Lower lobe of right lung (tissue), 2 donors: ENCODE data around the gene DMRTC2. TPM values are rescaled to one million over a fixed set of nuclear protein-coding genes. Genes with fewer than 3 reads are reported as not detected.

ENCODE experiments used
- ATAC-seq, 2 donors: fragments of 200-7000 bp; cut with Tn5 transposase; one replicate each; pipeline ENCODE4 v1.9.1; 2020 to 2022; ENCODE audit warnings: mild to moderate bottlenecking in 2 of 2, moderate library complexity in 2 of 2
- DNase-seq: peaks from one replicate; pipeline ENCODE4 v3.0.0-alpha.2; 2020
- H3K27ac ChIP-seq: fragments of 200-600 bp; one replicate; pipeline ENCODE4 v1.8.0; 2022
- H3K27me3 ChIP-seq: fragments of 200-600 bp; one replicate; pipeline ENCODE4 v1.8.0; 2022; ENCODE audit warnings: low read depth
- H3K36me3 ChIP-seq: fragments of 200-600 bp; one replicate; pipeline ENCODE4 v1.8.0; 2022; ENCODE audit warnings: mild to moderate bottlenecking
- H3K4me1 ChIP-seq: fragments of 200-600 bp; one replicate; pipeline ENCODE4 v1.8.0; 2022
- H3K4me3 ChIP-seq: fragments of 200-600 bp; one replicate; pipeline ENCODE4 v1.8.0; 2022; ENCODE audit warnings: mild to moderate bottlenecking
- H3K9me3 ChIP-seq: fragments of 200-600 bp; one replicate; pipeline ENCODE4 v1.8.0; 2022
- intact Hi-C: fragments of 100-400 bp; cut with DNase I; formaldehyde crosslinking; loops from one replicate; pipeline ENCODE4 v1.11.0; 2022
- total RNA-seq: library from RNA; stranded (reverse); fragmentation: NEBNext Ultra II Directional; extraction: Animal tissue kit (Norgen Biotek cat#: 25700); gene quantifications from one replicate; pipeline ENCODE4 v1.2.1, GENCODE V29; 2021
- TF ChIP-seq, protein P1 (sequence below): fragments of 200-600 bp; IDR thresholded peaks from one replicate; pipeline ENCODE4 v1.8.0; 2022; ENCODE audit warnings: antibody characterized with exemption, mild to moderate bottlenecking
- donor health status: DM: no; HTN: yes; CAD: no; lungs with severe emphysema.

The DMRTC2 gene
- total RNA-seq, 1 donor from 2014 or later = not detected

DNA sequence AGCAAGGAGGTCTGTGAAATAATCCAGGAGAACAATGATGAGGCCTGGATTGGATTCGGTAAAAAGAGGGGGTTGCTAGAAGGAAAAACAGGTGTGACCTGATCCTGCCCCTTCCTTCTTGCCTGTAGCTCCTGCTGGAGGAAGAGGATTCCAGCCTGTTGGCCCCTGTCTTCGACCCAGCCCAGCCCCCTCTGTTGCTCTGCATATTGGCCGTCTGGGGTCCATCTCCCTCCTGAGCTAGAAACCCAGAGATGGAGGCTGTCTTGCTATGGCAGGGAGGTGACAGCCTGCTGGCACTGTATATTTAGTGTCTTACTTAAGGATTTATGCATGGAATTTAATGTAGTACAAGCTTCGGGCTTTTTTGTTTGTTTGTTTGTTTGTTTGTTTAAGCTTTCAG lies 6.6 kb downstream of the DMRTC2 start:
- no peaks in the 10 kb centered on the region for H3K36me3 ChIP-seq
- peaks cover 10% of the 10 kb centered on the region for H3K27me3 ChIP-seq
- DNase-seq (no peak), ATAC-seq (no peak)
- no peaks in the 10 kb centered on the region for H3K9me3 ChIP-seq
- TF ChIP-seq, protein P1, sequence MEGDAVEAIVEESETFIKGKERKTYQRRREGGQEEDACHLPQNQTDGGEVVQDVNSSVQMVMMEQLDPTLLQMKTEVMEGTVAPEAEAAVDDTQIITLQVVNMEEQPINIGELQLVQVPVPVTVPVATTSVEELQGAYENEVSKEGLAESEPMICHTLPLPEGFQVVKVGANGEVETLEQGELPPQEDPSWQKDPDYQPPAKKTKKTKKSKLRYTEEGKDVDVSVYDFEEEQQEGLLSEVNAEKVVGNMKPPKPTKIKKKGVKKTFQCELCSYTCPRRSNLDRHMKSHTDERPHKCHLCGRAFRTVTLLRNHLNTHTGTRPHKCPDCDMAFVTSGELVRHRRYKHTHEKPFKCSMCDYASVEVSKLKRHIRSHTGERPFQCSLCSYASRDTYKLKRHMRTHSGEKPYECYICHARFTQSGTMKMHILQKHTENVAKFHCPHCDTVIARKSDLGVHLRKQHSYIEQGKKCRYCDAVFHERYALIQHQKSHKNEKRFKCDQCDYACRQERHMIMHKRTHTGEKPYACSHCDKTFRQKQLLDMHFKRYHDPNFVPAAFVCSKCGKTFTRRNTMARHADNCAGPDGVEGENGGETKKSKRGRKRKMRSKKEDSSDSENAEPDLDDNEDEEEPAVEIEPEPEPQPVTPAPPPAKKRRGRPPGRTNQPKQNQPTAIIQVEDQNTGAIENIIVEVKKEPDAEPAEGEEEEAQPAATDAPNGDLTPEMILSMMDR = no peak
- no peaks in the 10 kb centered on the region for H3K4me1 ChIP-seq
- no peak overlapping the region for H3K4me3 ChIP-seq
- intact Hi-C loops = no loop called here
- no peak overlapping the region for H3K27ac ChIP-seq

- H3K36me3 ChIP-seq = no peaks in the 10 kb centered on the region
- no peaks in the 10 kb centered on the region for H3K4me1 ChIP-seq
- no peak overlapping the region for H3K27ac ChIP-seq
- H3K9me3 ChIP-seq = no peaks in the 10 kb centered on the region
- ATAC-seq (no peak), DNase-seq (no peak)
- TF ChIP-seq, protein P1 = no peak
- intact Hi-C loops = no loop called here
- H3K4me3 ChIP-seq = no peak overlapping the region
- H3K27me3 ChIP-seq = peaks cover 10% of the 10 kb centered on the region
Measured at GRCh38 chr19:41853344-41853743, 8.5 kb downstream of the DMRTC2 start.

DNA sequence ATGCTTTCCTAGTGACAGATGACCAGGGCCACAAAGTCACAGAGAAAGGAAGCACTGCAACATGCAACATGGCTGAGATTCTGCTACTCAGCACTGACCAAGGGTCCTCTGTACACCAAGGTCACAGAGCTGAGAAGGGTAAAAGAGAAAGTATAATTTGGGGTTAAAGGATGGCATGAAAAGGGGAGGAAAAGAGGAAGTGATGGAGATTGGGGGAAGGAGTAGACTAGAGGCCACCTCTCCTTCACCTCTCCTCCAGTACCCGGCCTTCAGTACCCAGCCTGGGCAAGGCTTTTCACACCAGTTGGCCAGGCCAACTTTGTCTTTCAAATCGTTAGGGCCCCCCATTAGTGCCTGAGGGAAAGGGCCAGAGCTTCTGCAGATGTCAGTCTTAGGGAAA lies 8.9 kb downstream of the DMRTC2 start:
- H3K9me3 ChIP-seq = no peaks in the 10 kb centered on the region
- H3K27ac ChIP-seq = no peak overlapping the region
- TF ChIP-seq, protein P1 = no peak
- ATAC-seq (peak in 1 of 2 donors; percentile 14), DNase-seq (no peak)
- peaks cover under 1% of the 10 kb centered on the region for H3K4me1 ChIP-seq
- H3K4me3 ChIP-seq = no peak overlapping the region
- peaks cover 10% of the 10 kb centered on the region for H3K27me3 ChIP-seq
- intact Hi-C loops = no loop called here
- no peaks in the 10 kb centered on the region for H3K36me3 ChIP-seq

GRCh38 chr19:41859213-41859617 lies 14.4 kb downstream of the DMRTC2 start:
- H3K4me3 ChIP-seq = peak overlapping the region; percentile 90

GRCh38 chr19:41859618-41860418 lies 15.0 kb downstream of the DMRTC2 start, which contains the start of gene RPS19:
Gene RPS19, plus strand, starts transcription at chr19:41860255. Its CDS starts 520 bp downstream, at chr19:41860775.
- Histone ChIP-seq H3K4me1 (peaks cover 47% of the 10 kb centered on the region), H3K9me3 (no peaks in the 10 kb centered on the region), H3K27ac (peak within 1 kb of the TSS; percentile 90), H3K27me3 (no peaks in the 10 kb centered on the region), H3K36me3 (peaks cover 42% of the 10 kb centered on the region), H3K4me3 (peak within 1 kb of the TSS; percentile 90)
- DNase-seq = peak; percentile 98
- intact Hi-C loops = no loop called here
- TF ChIP-seq, protein P1 = peak; percentile 68
- peak; percentile 96 to 97 for ATAC-seq

More at GRCh38 chr19:41859213-41859617, 14.4 kb downstream of the DMRTC2 start:
- ATAC-seq (peak in 1 of 2 donors; percentile 0), DNase-seq (no peak)
- intact Hi-C loops = no loop called here
- TF ChIP-seq, protein P1 = no peak
- Histone ChIP-seq H3K9me3 (no peaks in the 10 kb centered on the region), H3K4me1 (peaks cover 42% of the 10 kb centered on the region), H3K27me3 (no peaks in the 10 kb centered on the region), H3K27ac (peak overlapping the region; percentile 90), H3K36me3 (peaks cover 36% of the 10 kb centered on the region)
